HepG2 (cell line): ENCODE data around the gene TLN1.

Experiments used
- ELF1 ChIP-seq: sonication (generic); formaldehyde crosslinking; IDR thresholded peaks from 2 replicates; pipeline ENCODE4 v1.4.0; 2020; ENCODE audit warnings: missing genetic modification reagents
- EZH2 ChIP-seq: conservative IDR thresholded peaks from 2 replicates; pipeline ENCODE4 v1.6.1; 2012; ENCODE audit warnings: mild to moderate bottlenecking, low read depth, low read length, moderate library complexity
- FOXK2 ChIP-seq: fragments of 450-650 bp; IDR thresholded peaks from 2 replicates; pipeline ENCODE4 v1.6.1; 2016
- MAZ ChIP-seq, 2 experiments: sonication (generic) in 1 of 2; formaldehyde crosslinking in 1 of 2; IDR thresholded peaks; 2 replicates each; pipeline versions ENCODE4 v1.5.0 to v1.6.1; 2012 to 2020; ENCODE audit warnings: low read depth in 2 of 2, mild to moderate bottlenecking in 2 of 2, borderline replicate concordance in 1 of 2, improper control_type of control experiment in 1 of 2, low read length in 1 of 2, missing genetic modification reagents in 1 of 2, moderate library complexity in 1 of 2
- NFYB ChIP-seq: sonication (generic); formaldehyde crosslinking; IDR thresholded peaks from 2 replicates; pipeline ENCODE4 v1.4.0; 2020; ENCODE audit warnings: missing genetic modification reagents
- NRL ChIP-seq: sonication (generic); formaldehyde crosslinking; IDR thresholded peaks from 2 replicates; pipeline ENCODE4 v1.5.0; 2020; ENCODE audit warnings: missing genetic modification reagents, mild to moderate bottlenecking, moderate library complexity, borderline replicate concordance
- SMC3 ChIP-seq: IDR thresholded peaks from 2 replicates; pipeline ENCODE4 v1.6.1; 2011; ENCODE audit warnings: low read length, improper control_type of control experiment
- TBL1XR1 ChIP-seq: fragments of 150-350 bp; IDR thresholded peaks from 2 replicates; pipeline ENCODE4 v1.6.1; 2014; ENCODE audit warnings: borderline replicate concordance, low read length; ENCODE audit not compliant: partially characterized antibody
- TGIF2 ChIP-seq: IDR thresholded peaks from 2 replicates; pipeline ENCODE4 v1.6.1; 2016; ENCODE audit warnings: control low read depth, missing compliant biosample characterization
- ZKSCAN8 ChIP-seq: IDR thresholded peaks from 2 replicates; pipeline ENCODE4 v1.6.1; 2016; ENCODE audit warnings: borderline replicate concordance, missing genetic modification reagents, missing compliant biosample characterization
- TF ChIP-seq, protein P1 (sequence below): sonication (generic); formaldehyde crosslinking; IDR thresholded peaks from 2 replicates; pipeline ENCODE4 v1.5.0; 2020; ENCODE audit warnings: mild to moderate bottlenecking, missing genetic modification reagents

DNA sequence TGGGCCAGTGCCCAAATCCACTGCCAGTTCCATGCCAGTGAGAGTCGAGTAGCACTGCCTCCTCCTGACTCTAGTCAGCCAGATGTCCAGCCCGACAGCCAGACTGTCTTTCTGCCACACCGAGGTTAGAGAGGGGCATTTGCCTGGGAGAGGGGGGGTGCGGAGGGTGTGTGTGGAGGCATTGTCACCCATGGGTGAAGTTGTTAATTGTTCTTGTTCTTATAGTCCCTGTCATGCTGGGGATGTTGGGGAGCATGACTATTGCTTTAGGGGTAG lies 18.2 kb upstream of the TLN1 start:
- no peak for TF ChIP-seq TGIF2 (CRISPR knock-in tag)
- no peak for TF ChIP-seq ELF1 (CRISPR knock-in tag)
- TF ChIP-seq MAZ (IDR thresholded peaks at IDR 0.05; ENCODE audit: borderline replicate concordance, low read depth, low read length), result no peak
- TF ChIP-seq MAZ (CRISPR knock-in tag; IDR thresholded peaks at IDR 0.05; ENCODE audit: low read depth), result no peak
- TF ChIP-seq ZKSCAN8 (CRISPR knock-in tag), result no peak
- TF ChIP-seq FOXK2, result no peak
- TF ChIP-seq EZH2, result no peak
- TF ChIP-seq TBL1XR1, result no peak
- no peak for TF ChIP-seq NRL
- TF ChIP-seq, protein P1, sequence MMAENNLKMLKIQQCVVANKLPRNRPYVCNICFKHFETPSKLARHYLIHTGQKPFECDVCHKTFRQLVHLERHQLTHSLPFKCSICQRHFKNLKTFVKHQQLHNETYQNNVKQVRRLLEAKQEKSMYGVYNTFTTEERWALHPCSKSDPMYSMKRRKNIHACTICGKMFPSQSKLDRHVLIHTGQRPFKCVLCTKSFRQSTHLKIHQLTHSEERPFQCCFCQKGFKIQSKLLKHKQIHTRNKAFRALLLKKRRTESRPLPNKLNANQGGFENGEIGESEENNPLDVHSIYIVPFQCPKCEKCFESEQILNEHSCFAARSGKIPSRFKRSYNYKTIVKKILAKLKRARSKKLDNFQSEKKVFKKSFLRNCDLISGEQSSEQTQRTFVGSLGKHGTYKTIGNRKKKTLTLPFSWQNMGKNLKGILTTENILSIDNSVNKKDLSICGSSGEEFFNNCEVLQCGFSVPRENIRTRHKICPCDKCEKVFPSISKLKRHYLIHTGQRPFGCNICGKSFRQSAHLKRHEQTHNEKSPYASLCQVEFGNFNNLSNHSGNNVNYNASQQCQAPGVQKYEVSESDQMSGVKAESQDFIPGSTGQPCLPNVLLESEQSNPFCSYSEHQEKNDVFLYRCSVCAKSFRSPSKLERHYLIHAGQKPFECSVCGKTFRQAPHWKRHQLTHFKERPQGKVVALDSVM, result no peak
- TF ChIP-seq NFYB (CRISPR knock-in tag), result no peak
- TF ChIP-seq SMC3, result no peak
